DOHH2 (cell line): Measurements from ENCODE around the gene TBL2.
"Not testable (repeated sequence)": the region's sequence is repeated elsewhere in the genome, so short reads cannot be mapped to it uniquely, and the experiment has no call there.

Source experiments
- CTCF ChIP-seq: fragments of 200-600 bp; sonication (generic); IDR thresholded peaks from one replicate; pipeline ENCODE4 v1.5.1; 2014; ENCODE audit warnings: antibody characterized with exemption, mild to moderate bottlenecking, low read depth, low read length; ENCODE audit not compliant: poor library complexity, severe bottlenecking
- EZH2phosphoT487 ChIP-seq: fragments of 200-600 bp; sonication (generic); IDR thresholded peaks from 2 replicates; pipeline ENCODE4 v1.6.1; 2017; ENCODE audit warnings: borderline replicate concordance, mild to moderate bottlenecking, antibody characterized with exemption, low read length, moderate library complexity, mixed read lengths

GRCh38 chr7:73550093-73550492 is 28.3 kb downstream of the TBL2 start:
- TF ChIP-seq CTCF, EZH2phosphoT487: not testable (repeated sequence)
